Lower leg skin (tissue), 3 donors: ENCODE results near the gene PSMD13.

ENCODE experiments used
- CTCF ChIP-seq, 3 donors: fragments of 450-650 bp; IDR thresholded peaks; one replicate each; pipeline ENCODE4 v1.5.1; 2016; ENCODE audit warnings: antibody characterized with exemption in 3 of 3, mild to moderate bottlenecking in 3 of 3, moderate library complexity in 2 of 3
- POLR2A ChIP-seq, 2 donors: fragments of 450-650 bp; IDR thresholded peaks; one replicate each; pipeline ENCODE4 v1.6.1; 2016 to 2017; ENCODE audit warnings: antibody characterized with exemption in 2 of 2, mild to moderate bottlenecking in 1 of 2, moderate library complexity in 1 of 2

- no peak for TF ChIP-seq POLR2A (IDR thresholded peaks at IDR 0.05)
- TF ChIP-seq CTCF (IDR thresholded peaks at IDR 0.05) = no peak
These were observed 36.4 kb upstream of the PSMD13 start for GRCh38 chr11:200224-201003.
